ENCODE results near the gene FKBP15. TPM values are rescaled to one million over a fixed set of nuclear protein-coding genes. Genes with fewer than 3 reads are reported as not detected.

Gene FKBP15
- total RNA-seq, 4 donors from 2014 or later: 14.1 to 30.3 (median 23.1) TPM

- no peaks in the 10 kb centered on the region for H3K36me3 ChIP-seq
- no peaks in the 10 kb centered on the region for H3K9me3 ChIP-seq
- H3K27me3 ChIP-seq: no peaks in the 10 kb centered on the region
- no peak overlapping the region for H3K27ac ChIP-seq
- intact Hi-C loops (cut with DNase I; ENCODE audit: low total_unique reads): no loop called here
- H3K4me1 ChIP-seq: no peaks in the 10 kb centered on the region
- DNase-seq: no peak
- no peak overlapping the region for H3K4me3 ChIP-seq
- no peak for TF ChIP-seq POLR2A (IDR thresholded peaks at IDR 0.05)
- no peak for TF ChIP-seq CTCF (IDR thresholded peaks at IDR 0.05)
Measured at GRCh38 chr9:113173341-113173740, 47.7 kb downstream of the FKBP15 start.

- no peak overlapping the region for H3K27ac ChIP-seq
- no peak for TF ChIP-seq POLR2A (IDR thresholded peaks at IDR 0.05)
- TF ChIP-seq CTCF (IDR thresholded peaks at IDR 0.05): no peak
- no peak overlapping the region for H3K4me3 ChIP-seq
- intact Hi-C loops (cut with DNase I; ENCODE audit: low total_unique reads): no loop called here
- no peaks in the 10 kb centered on the region for H3K9me3 ChIP-seq
- no peaks in the 10 kb centered on the region for H3K36me3 ChIP-seq
- H3K4me1 ChIP-seq: no peaks in the 10 kb centered on the region
- H3K27me3 ChIP-seq: no peaks in the 10 kb centered on the region
- no peak for DNase-seq
Measured at GRCh38 chr9:113168809-113169208, 52.3 kb downstream of the FKBP15 start.

GRCh38 chr9:113166039-113166438, 55.0 kb downstream of the FKBP15 start:
- Histone ChIP-seq H3K4me1 (no peaks in the 10 kb centered on the region), H3K27ac (no peak overlapping the region), H3K4me3 (no peak overlapping the region), H3K9me3 (no peaks in the 10 kb centered on the region), H3K27me3 (no peaks in the 10 kb centered on the region), H3K36me3 (no peaks in the 10 kb centered on the region)
- TF ChIP-seq CTCF (IDR thresholded peaks at IDR 0.05): no peak
- TF ChIP-seq POLR2A (IDR thresholded peaks at IDR 0.05): no peak
- intact Hi-C loops (cut with DNase I; ENCODE audit: low total_unique reads): no loop called here
- no peak for DNase-seq

GRCh38 chr9:113164536-113165300, 56.4 kb downstream of the FKBP15 start:
- Histone ChIP-seq H3K36me3 (no peaks in the 10 kb centered on the region), H3K27me3 (no peaks in the 10 kb centered on the region)
- TF ChIP-seq POLR2A (IDR thresholded peaks at IDR 0.05): no peak
- no peak for TF ChIP-seq CTCF (IDR thresholded peaks at IDR 0.05)

GRCh38 chr9:113163001-113163400, 58.1 kb downstream of the FKBP15 start:
- H3K27ac ChIP-seq: no peak overlapping the region
- no peaks in the 10 kb centered on the region for H3K9me3 ChIP-seq
- H3K27me3 ChIP-seq: no peaks in the 10 kb centered on the region
- DNase-seq: no peak
- TF ChIP-seq CTCF (IDR thresholded peaks at IDR 0.05) (no peak), POLR2A (IDR thresholded peaks at IDR 0.05) (no peak)
- no peaks in the 10 kb centered on the region for H3K4me1 ChIP-seq
- H3K4me3 ChIP-seq: no peak overlapping the region
- no peaks in the 10 kb centered on the region for H3K36me3 ChIP-seq
- intact Hi-C loops (cut with DNase I; ENCODE audit: low total_unique reads): no loop called here

More at GRCh38 chr9:113164536-113165300, 56.4 kb downstream of the FKBP15 start:
- Histone ChIP-seq H3K4me1 (no peaks in the 10 kb centered on the region), H3K9me3 (no peaks in the 10 kb centered on the region), H3K4me3 (no peak overlapping the region), H3K27ac (no peak overlapping the region)
- intact Hi-C loops (cut with DNase I; ENCODE audit: low total_unique reads): no loop called here
- peak; percentile 35 to 50 for DNase-seq

Data from uterus (tissue), 4 donors.